GM12891 (cell line): ENCODE results near the gene RNF7.

Source experiments
- PAX5 ChIP-seq: IDR thresholded peaks from 2 replicates; pipeline ENCODE4 v1.6.1; 2011; ENCODE audit warnings: low read length, moderate library complexity, mild to moderate bottlenecking; ENCODE audit not compliant: insufficient read depth, severe bottlenecking
- POLR2A ChIP-seq: IDR thresholded peaks from 2 replicates; pipeline ENCODE4 v1.6.1; 2011; ENCODE audit warnings: low read depth, low read length, control low read depth
- POLR2AphosphoS5 ChIP-seq: IDR thresholded peaks from 2 replicates; pipeline ENCODE4 v1.6.1; 2011; ENCODE audit warnings: low read depth, low read length, control low read depth
- POU2F2 ChIP-seq: IDR thresholded peaks from 2 replicates; pipeline ENCODE4 v1.6.1; 2011; ENCODE audit warnings: low read depth, mild to moderate bottlenecking, control low read depth, low read length, moderate library complexity
- TAF1 ChIP-seq: IDR thresholded peaks from 2 replicates; pipeline ENCODE4 v1.6.1; 2011; ENCODE audit warnings: low read depth, low read length, control low read depth

GRCh38 chr3:141784096-141784495, 46.0 kb downstream of the RNF7 start:
- TF ChIP-seq TAF1: no peak
- TF ChIP-seq POLR2A: no peak
- TF ChIP-seq POLR2AphosphoS5: no peak
- TF ChIP-seq POU2F2: no peak
- no peak for TF ChIP-seq PAX5
